Kidney (tissue), 14 donors: ENCODE data around the gene ATXN7L1. TPM values are rescaled to one million over a fixed set of nuclear protein-coding genes. Genes with fewer than 3 reads are reported as not detected.
"Not testable (repeated sequence)": the region's sequence is repeated elsewhere in the genome, so short reads cannot be mapped to it uniquely, and the experiment has no call there.

Experiments used
- DNase-seq, 5 donors: peaks; one replicate each; pipeline ENCODE4 v3.0.0-alpha.2; 2013 to 2020
- FAIRE-seq: peaks from 2 replicates; lab custom pipeline; 2012; peaks lifted over from hg19 to GRCh38; lab: Jason Lieb, UNC
- H3K27ac ChIP-seq, 2 donors: one replicate each; pipeline ENCODE4 v1.7.0; 2013; ENCODE audit warnings: low read depth in 2 of 2, low read length in 2 of 2, inconsistent platforms in 1 of 2
- H3K27me3 ChIP-seq: one replicate; pipeline ENCODE4 v1.7.1; 2013; ENCODE audit warnings: low read length, inconsistent platforms; ENCODE audit not compliant: control insufficient read depth, insufficient read depth
- H3K36me3 ChIP-seq, 3 donors: one replicate each; pipeline versions ENCODE4 v1.7.0 to v1.7.1; 2013; ENCODE audit warnings: low read length in 3 of 3, control low read depth in 1 of 3, inconsistent platforms in 1 of 3; ENCODE audit not compliant: insufficient read depth in 3 of 3, control insufficient read depth in 2 of 3
- H3K4me1 ChIP-seq, 3 donors: one replicate each; pipeline versions ENCODE4 v1.7.0 to v1.7.1; 2013; ENCODE audit warnings: low read length in 3 of 3, inconsistent platforms in 1 of 3, low read depth in 1 of 3; ENCODE audit not compliant: control insufficient read depth in 2 of 3, insufficient read depth in 2 of 3
- H3K4me3 ChIP-seq, 3 donors: one replicate each; pipeline versions ENCODE4 v1.7.0 to v1.8.1; 2013; ENCODE audit warnings: low read length in 3 of 3, control low read depth in 1 of 3, inconsistent platforms in 1 of 3
- H3K9ac ChIP-seq, 3 donors: one replicate each; pipeline versions ENCODE4 v1.7.0 to v1.7.1; 2013; ENCODE audit warnings: low read length in 3 of 3, control low read depth in 1 of 3, inconsistent platforms in 1 of 3
- H3K9me3 ChIP-seq, 3 donors: one replicate each; pipeline versions ENCODE4 v1.7.0 to v1.7.1; 2013; ENCODE audit warnings: low read length in 3 of 3, control low read depth in 1 of 3, inconsistent platforms in 1 of 3; ENCODE audit not compliant: control insufficient read depth in 2 of 3, insufficient read depth in 1 of 3
- CTCF ChIP-seq: IDR thresholded peaks from 3 replicates; pipeline ENCODE4 v1.5.1; 2012; ENCODE audit warnings: mild to moderate bottlenecking, moderate library complexity, borderline replicate concordance; ENCODE audit not compliant: insufficient read depth; ENCODE audit errors: extremely low read depth
- intact Hi-C: fragments of 100-400 bp; cut with DNase I; formaldehyde crosslinking; loops from one replicate; pipeline ENCODE4 v1.11.1; 2022
- polyA plus RNA-seq: library from polyadenylated mRNA; stranded (reverse); fragments of 350-450 nt; fragmentation: Illumina TruSeq; extraction: RNeasy Lipid Tissue Mini Kit (QIAGEN cat#74804); gene quantifications from one replicate; pipeline ENCODE4 v1.2.3, GENCODE V29; 2014; ENCODE audit warnings: low read depth, low replicate concordance; ENCODE audit not compliant: insufficient read depth
- total RNA-seq: library from RNA; stranded (reverse); fragmentation: NEBNext Ultra II Directional; extraction: Animal tissue kit (Norgen Biotek cat#: 25700); gene quantifications from one replicate; pipeline ENCODE4 v1.2.1, GENCODE V29; 2021
- donor health status: control.
- donor health status: control.
- donor health status: control.
- donor health status: control.
- donor health status: control.
- donor health status: DM: yes; HTN: yes; CAD: no.
- donor health status: Normal renal cell carcinoma (clear cell type).

The ATXN7L1 gene
- total and polyA plus RNA-seq, 2 donors from 2014 or later: 12.5 to 18.5 TPM

- no peaks in the 10 kb centered on the region for H3K27me3 ChIP-seq
- no peak for TF ChIP-seq CTCF
- FAIRE-seq: no peak
These were observed 25.3 kb downstream of the ATXN7L1 start for GRCh38 chr7:105851064-105851463.

GRCh38 chr7:105849122-105849855, 27.1 kb downstream of the ATXN7L1 start:
- TF ChIP-seq CTCF: no peak
- no peak overlapping the region for H3K27ac ChIP-seq
- H3K9ac ChIP-seq: no peak overlapping the region
- peaks cover 0 to 3% (median 0%) of the 10 kb centered on the region in 3 donors for H3K4me1 ChIP-seq
- intact Hi-C loops: no loop called here
- no peaks in the 10 kb centered on the region for H3K36me3 ChIP-seq
- no peaks in the 10 kb centered on the region for H3K27me3 ChIP-seq
- DNase-seq (peak in 1 of 5 donors; percentile 2), FAIRE-seq (no peak)
- H3K4me3 ChIP-seq: no peak overlapping the region
- no peaks in the 10 kb centered on the region for H3K9me3 ChIP-seq

More at GRCh38 chr7:105851064-105851463, 25.3 kb downstream of the ATXN7L1 start:
- Histone ChIP-seq H3K9ac (no peak overlapping the region), H3K4me1 (peaks cover 0 to 3% (median 0%) of the 10 kb centered on the region in 3 donors), H3K4me3 (no peak overlapping the region), H3K9me3 (no peaks in the 10 kb centered on the region), H3K27ac (no peak overlapping the region), H3K36me3 (no peaks in the 10 kb centered on the region)
- intact Hi-C loops: no loop called here
- DNase-seq: no peak

GRCh38 chr7:105846404-105846803, 30.0 kb downstream of the ATXN7L1 start:
- DNase-seq (no peak), FAIRE-seq (no peak)
- no peak for TF ChIP-seq CTCF
- Histone ChIP-seq H3K36me3 (no peaks in the 10 kb centered on the region), H3K4me1 (no peaks in the 10 kb centered on the region), H3K27ac (no peak overlapping the region), H3K9ac (no peak overlapping the region), H3K9me3 (no peaks in the 10 kb centered on the region), H3K27me3 (no peaks in the 10 kb centered on the region), H3K4me3 (no peak overlapping the region)
- intact Hi-C loops: no loop called here

- H3K27ac ChIP-seq, H3K9me3 ChIP-seq, H3K4me1 ChIP-seq, intact Hi-C loops, FAIRE-seq, H3K9ac ChIP-seq, H3K36me3 ChIP-seq, H3K4me3 ChIP-seq, H3K27me3 ChIP-seq, DNase-seq: not testable (repeated sequence)
These were observed 31.7 kb downstream of the ATXN7L1 start for GRCh38 chr7:105844681-105845080.
